ENCODE data around the gene INPP5D. TPM values are rescaled to one million over a fixed set of nuclear protein-coding genes. Genes with fewer than 3 reads are reported as not detected.

The INPP5D gene
- total RNA-seq, 4 donors from 2014 or later: 26.6 to 40.6 (median 27.0) TPM

- no peak for TF ChIP-seq CTCF (IDR thresholded peaks at IDR 0.05; ENCODE audit: low read depth)
Measured at GRCh38 chr2:233075966-233076339, 15.8 kb downstream of the INPP5D start.

DNA sequence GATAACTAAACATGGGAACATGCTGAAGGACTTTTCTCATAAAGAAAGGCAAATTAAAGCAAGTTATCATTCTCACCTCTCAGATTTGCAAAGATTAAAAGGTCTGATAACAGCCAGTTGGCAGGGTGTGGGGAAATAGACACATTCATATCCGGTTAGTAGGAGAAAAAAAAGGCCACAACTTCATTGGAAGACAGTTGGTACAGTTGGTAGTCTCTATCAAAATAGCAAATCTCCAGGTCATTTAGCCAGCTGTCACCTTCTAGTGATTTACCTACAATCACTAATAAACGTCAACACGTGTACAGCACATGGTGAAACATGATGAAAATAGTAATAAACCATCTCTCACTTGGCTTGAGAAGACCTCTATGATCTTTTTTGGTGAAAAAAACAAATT, 16.6 kb downstream of the INPP5D start:
- no peak for TF ChIP-seq CTCF (IDR thresholded peaks at IDR 0.05; ENCODE audit: low read depth)

- no peak for TF ChIP-seq CTCF (IDR thresholded peaks at IDR 0.05; ENCODE audit: low read depth)
Measured at GRCh38 chr2:233079473-233079877, 19.3 kb downstream of the INPP5D start.

- TF ChIP-seq CTCF (IDR thresholded peaks at IDR 0.05; ENCODE audit: low read depth): no peak
Measured at GRCh38 chr2:233079953-233080835, 20.1 kb downstream of the INPP5D start.

DNA sequence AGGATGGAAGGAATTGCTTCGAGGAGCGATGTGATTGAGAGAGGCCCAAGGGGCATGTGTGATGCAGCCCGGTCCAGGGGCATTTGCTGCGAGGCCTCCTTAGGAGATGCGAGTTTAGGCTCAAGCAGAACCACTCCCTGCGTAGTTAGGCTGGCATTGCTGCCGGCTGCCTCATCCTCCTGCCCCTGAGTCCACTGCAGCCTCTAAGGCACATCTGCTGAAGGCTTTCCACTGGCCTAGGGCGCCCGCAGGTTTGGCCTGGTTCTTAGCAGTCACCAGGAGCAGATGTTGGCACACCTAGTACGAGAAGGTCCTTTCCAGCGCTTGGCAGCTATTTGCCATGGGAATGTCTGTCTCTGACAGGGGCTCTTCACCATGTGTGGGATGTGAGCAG, 20.7 kb downstream of the INPP5D start:
- TF ChIP-seq CTCF (IDR thresholded peaks at IDR 0.05; ENCODE audit: low read depth): no peak

DNA sequence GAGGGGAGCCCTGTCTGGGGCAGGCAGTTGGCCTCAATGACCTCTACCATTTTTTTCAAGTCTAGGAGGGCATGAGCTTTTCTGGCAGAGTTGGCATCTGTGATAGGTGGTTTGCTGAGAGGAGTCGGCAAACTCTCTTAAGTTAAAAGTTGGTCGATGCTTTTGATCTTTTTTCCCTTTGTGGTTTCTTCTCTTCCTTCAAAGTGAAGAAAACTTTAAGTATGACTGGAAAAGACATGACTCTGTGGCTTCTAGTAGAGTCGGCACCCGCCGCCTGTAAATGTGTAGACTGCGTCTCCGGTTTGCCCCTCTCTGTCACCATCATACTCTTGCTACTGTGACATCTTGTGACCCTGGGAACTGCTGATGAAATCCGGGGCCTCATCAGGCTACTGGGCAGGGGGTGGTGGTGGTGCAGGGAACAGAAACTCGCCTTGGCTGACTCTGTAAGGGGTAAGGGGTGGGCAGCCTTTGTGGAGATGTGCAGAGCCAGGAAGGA, 21.1 kb downstream of the INPP5D start:
- TF ChIP-seq CTCF (IDR thresholded peaks at IDR 0.05; ENCODE audit: low read depth): no peak

GRCh38 chr2:233081731-233082221, 21.6 kb downstream of the INPP5D start:
- no peak for TF ChIP-seq CTCF (IDR thresholded peaks at IDR 0.05; ENCODE audit: low read depth)
